GM12891 (cell line): ENCODE data around the gene CATSPERD.

Source experiments
- PAX5 ChIP-seq: IDR thresholded peaks from 2 replicates; pipeline ENCODE4 v1.6.1; 2011; ENCODE audit warnings: low read length, moderate library complexity, mild to moderate bottlenecking; ENCODE audit not compliant: insufficient read depth, severe bottlenecking
- POLR2A ChIP-seq: IDR thresholded peaks from 2 replicates; pipeline ENCODE4 v1.6.1; 2011; ENCODE audit warnings: low read depth, low read length, control low read depth
- POLR2AphosphoS5 ChIP-seq: IDR thresholded peaks from 2 replicates; pipeline ENCODE4 v1.6.1; 2011; ENCODE audit warnings: low read depth, low read length, control low read depth
- POU2F2 ChIP-seq: IDR thresholded peaks from 2 replicates; pipeline ENCODE4 v1.6.1; 2011; ENCODE audit warnings: low read depth, mild to moderate bottlenecking, control low read depth, low read length, moderate library complexity
- SPI1 ChIP-seq: IDR thresholded peaks from 2 replicates; pipeline ENCODE4 v1.6.1; 2011; ENCODE audit warnings: low read depth, low read length, control low read depth
- TAF1 ChIP-seq: IDR thresholded peaks from 2 replicates; pipeline ENCODE4 v1.6.1; 2011; ENCODE audit warnings: low read depth, low read length, control low read depth

DNA sequence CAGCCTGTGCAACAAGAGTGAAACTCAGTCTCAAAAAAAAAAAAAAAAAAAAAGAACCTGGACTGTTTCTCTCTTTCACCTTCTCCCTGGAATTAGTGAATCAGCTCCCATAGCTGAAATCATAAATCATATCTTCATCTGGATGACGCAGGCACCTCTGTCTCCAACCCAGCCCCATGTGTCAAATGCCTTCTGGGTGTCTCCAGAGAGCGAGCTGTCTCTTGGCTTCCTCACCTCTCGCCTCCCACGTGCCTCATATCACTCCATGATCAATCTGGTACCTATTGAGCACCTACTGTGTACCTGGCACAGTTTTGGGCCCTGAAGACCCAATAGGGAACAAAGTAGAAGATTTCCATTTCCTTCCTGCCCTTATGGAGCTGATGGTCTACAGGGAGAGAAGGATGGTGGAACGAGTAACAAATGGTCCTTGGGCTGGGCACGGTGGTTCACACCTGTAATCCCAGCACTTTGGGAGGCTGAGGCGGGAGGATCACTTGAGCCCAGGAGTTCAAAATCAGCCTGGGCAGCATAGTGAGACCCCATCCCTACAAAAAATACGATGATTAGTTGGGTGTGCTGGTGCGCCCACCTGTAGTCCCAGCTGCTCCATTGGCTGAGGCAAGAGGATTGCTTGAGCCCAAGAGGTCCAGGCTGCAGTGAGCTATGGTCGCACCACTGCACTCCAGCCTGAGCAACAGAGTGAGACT is 37.1 kb upstream of the CATSPERD start:
- TF ChIP-seq POLR2AphosphoS5 (no peak), POLR2A (no peak), TAF1 (no peak), SPI1 (no peak), PAX5 (no peak), POU2F2 (no peak)
